Choroid plexus epithelial cell (primary cell): ENCODE data around the gene ZNF680.
A peak's percentile ranks its signal among the peaks of the same experiment; 100 is the strongest.

Experiments
- DNase-seq: peaks from one replicate; pipeline ENCODE4 v3.0.0-alpha.2; 2010; ENCODE audit warnings: low read depth
- H3K4me3 ChIP-seq: 2 replicates; pipeline ENCODE4 v1.5.1; 2011; ENCODE audit warnings: low read depth, mild to moderate bottlenecking, control low read depth, low read length, moderate library complexity
- CTCF ChIP-seq: conservative IDR thresholded peaks from 2 replicates; pipeline ENCODE4 v1.5.1; 2011; ENCODE audit warnings: low read depth, mild to moderate bottlenecking, control low read depth, inconsistent platforms, low read length, moderate library complexity

Gene ZNF680

GRCh38 chr7:64498270-64498669 lies 64.6 kb downstream of the ZNF680 start:
- no peak for DNase-seq
- no peak for TF ChIP-seq CTCF
- H3K4me3 ChIP-seq = no peak overlapping the region

- no peak for TF ChIP-seq CTCF
- peak overlapping the region; percentile 35 for H3K4me3 ChIP-seq
- DNase-seq = no peak
Measured at GRCh38 chr7:64494912-64495461, 67.9 kb downstream of the ZNF680 start.

- no peak for TF ChIP-seq CTCF
- no peak overlapping the region for H3K4me3 ChIP-seq
- no peak for DNase-seq
Measured at GRCh38 chr7:64485623-64486022, 77.2 kb downstream of the ZNF680 start.
